ENCODE measurements around the gene SHQ1. TPM values are rescaled to one million over a fixed set of nuclear protein-coding genes. Genes with fewer than 3 reads are reported as not detected.

SHQ1 gene
- total RNA-seq, 1 donor from 2014 or later, result 20.7 TPM

GRCh38 chr3:72888546-72889309 lies 40.5 kb upstream of the SHQ1 start:
- Mint-ChIP-seq H3K27ac (ENCODE audit: unreplicated experiment) (no peak overlapping the region), H3K4me1 (peaks cover 26% of the 10 kb centered on the region), H3K36me3 (ENCODE audit: low read depth) (no peaks in the 10 kb centered on the region), H3K27me3 (ENCODE audit: low read depth) (peaks cover 94% of the 10 kb centered on the region), H3K9me3 (no peaks in the 10 kb centered on the region), H3K4me3 (peak overlapping the region; percentile 73)
- TF ChIP-seq CTCF (conservative IDR thresholded peaks at IDR 0.05), result no peak
- DNase-seq (ENCODE audit: low read depth, low spot score), result peak; percentile 40

- peak; percentile 53 for DNase-seq (ENCODE audit: low read depth, low spot score)
- Mint-ChIP-seq H3K9me3 (peaks cover 4% of the 10 kb centered on the region), H3K36me3 (ENCODE audit: low read depth) (no peaks in the 10 kb centered on the region), H3K27ac (ENCODE audit: unreplicated experiment) (no peak within 1 kb of the TSS), H3K4me3 (peak within 1 kb of the TSS; percentile 83), H3K4me1 (peaks cover 26% of the 10 kb centered on the region), H3K27me3 (ENCODE audit: low read depth) (peaks cover 93% of the 10 kb centered on the region)
- TF ChIP-seq CTCF (conservative IDR thresholded peaks at IDR 0.05), result no peak
Observed at GRCh38 chr3:72887705-72888545, 39.7 kb upstream of the SHQ1 start, which contains the start of gene GXYLT2. Gene GXYLT2, plus strand, starts transcription at chr3:72888046. Its CDS starts 188 bp downstream, at chr3:72888234.

DNA sequence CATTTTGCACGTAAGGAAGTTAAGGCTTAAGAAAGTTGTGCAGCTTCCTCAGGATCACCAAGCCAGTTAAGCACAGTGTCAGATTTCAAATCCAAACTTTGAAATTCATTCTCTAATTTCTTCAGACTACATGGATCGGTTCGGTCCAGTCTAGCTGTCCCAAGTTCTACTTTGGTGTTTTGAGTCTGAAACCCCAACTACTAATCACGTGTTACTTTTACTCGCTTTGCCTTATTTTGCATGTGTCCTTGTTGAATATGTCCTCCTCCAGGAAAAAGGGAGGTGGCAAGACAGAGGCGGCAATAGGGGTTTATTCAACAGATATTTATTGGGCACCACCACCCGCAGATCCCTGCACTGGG lies 39.1 kb upstream of the SHQ1 start:
- Mint-ChIP-seq H3K27me3 (ENCODE audit: low read depth) (peaks cover 93% of the 10 kb centered on the region), H3K4me3 (peak overlapping the region; percentile 83), H3K36me3 (ENCODE audit: low read depth) (no peaks in the 10 kb centered on the region), H3K9me3 (peaks cover 4% of the 10 kb centered on the region), H3K27ac (ENCODE audit: unreplicated experiment) (no peak overlapping the region), H3K4me1 (peaks cover 26% of the 10 kb centered on the region)
- TF ChIP-seq CTCF (conservative IDR thresholded peaks at IDR 0.05), result no peak
- no peak for DNase-seq (ENCODE audit: low read depth, low spot score)

- no peaks in the 10 kb centered on the region for H3K4me1 Mint-ChIP-seq
- TF ChIP-seq CTCF (conservative IDR thresholded peaks at IDR 0.05), result no peak
Observed at GRCh38 chr3:72872183-72872582, 23.9 kb upstream of the SHQ1 start.

GRCh38 chr3:72862314-72863090 lies 14.3 kb upstream of the SHQ1 start:
- Mint-ChIP-seq H3K36me3 (ENCODE audit: low read depth) (no peaks in the 10 kb centered on the region), H3K4me3 (no peak overlapping the region), H3K4me1 (no peaks in the 10 kb centered on the region), H3K27me3 (ENCODE audit: low read depth) (peaks cover 90% of the 10 kb centered on the region), H3K9me3 (peaks cover 4% of the 10 kb centered on the region), H3K27ac (ENCODE audit: unreplicated experiment) (peak overlapping the region; percentile 19)
- no peak for TF ChIP-seq CTCF (conservative IDR thresholded peaks at IDR 0.05)
- DNase-seq (ENCODE audit: low read depth, low spot score), result no peak

More at GRCh38 chr3:72872183-72872582, 23.9 kb upstream of the SHQ1 start:
- Mint-ChIP-seq H3K36me3 (ENCODE audit: low read depth) (peaks cover 2% of the 10 kb centered on the region), H3K4me3 (no peak overlapping the region), H3K27ac (ENCODE audit: unreplicated experiment) (no peak overlapping the region), H3K9me3 (peaks cover under 1% of the 10 kb centered on the region), H3K27me3 (ENCODE audit: low read depth) (peaks cover 87% of the 10 kb centered on the region)
- no peak for DNase-seq (ENCODE audit: low read depth, low spot score)

Data from neural crest cell (in vitro differentiated cells).